ENCODE measurements around the gene VPS13C.

VPS13C gene

DNA sequence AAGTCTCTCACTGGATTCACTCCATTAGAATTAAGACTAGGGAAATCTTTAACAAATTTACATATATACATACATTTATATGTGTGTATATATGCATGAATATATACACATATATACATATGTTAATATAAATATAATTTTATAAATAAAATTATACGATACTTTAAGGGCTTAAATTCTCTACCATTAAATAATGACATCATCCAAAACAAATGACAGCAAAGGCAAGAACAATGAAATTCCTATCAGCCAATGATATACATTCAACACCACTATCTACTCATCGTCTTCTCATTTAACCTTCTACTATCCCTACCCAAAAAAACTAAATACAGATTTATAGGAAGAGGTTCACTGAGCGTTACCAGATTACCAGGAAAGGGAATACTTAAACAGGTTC, 152.0 kb downstream of the VPS13C start:
- Histone ChIP-seq H3K9me3 (ENCODE audit: control insufficient read depth, insufficient read depth, low read length) (no peaks in the 10 kb centered on the region), H3K36me3 (ENCODE audit: control insufficient read depth, insufficient read depth, low read length) (no peaks in the 10 kb centered on the region), H3K27me3 (ENCODE audit: control insufficient read depth, insufficient read depth, low read length) (no peaks in the 10 kb centered on the region; the same call in 1 of the 2 replicates), H3K27ac (ENCODE audit: low read length) (no peak overlapping the region), H3K4me3 (ENCODE audit: low read length) (no peak overlapping the region), H3K4me1 (ENCODE audit: control insufficient read depth, insufficient read depth, low read length) (no peaks in the 10 kb centered on the region)
- WGBS (ENCODE audit: insufficient coverage, insufficient read length), result 100% methylated on average over 1 of the region's 3 CpGs
- DNase-seq (ENCODE audit: low read depth, low spot score), result no peak

DNA sequence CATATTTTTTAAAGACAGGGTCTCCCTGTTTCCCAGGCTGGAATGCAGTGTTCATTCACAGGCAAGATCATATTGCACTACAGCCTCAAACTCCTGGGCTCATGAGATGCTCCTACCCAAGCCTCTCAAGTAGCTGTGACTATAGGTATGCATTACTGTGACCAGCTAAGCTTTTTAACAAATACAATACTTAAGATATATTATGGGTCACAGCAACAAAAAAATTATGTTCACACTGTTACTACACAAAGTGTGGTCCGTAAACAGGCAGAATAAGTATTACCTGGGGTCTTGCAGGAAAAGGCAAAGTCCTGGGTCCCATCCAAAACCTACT, 152.5 kb downstream of the VPS13C start:
- H3K9me3 ChIP-seq (ENCODE audit: control insufficient read depth, insufficient read depth, low read length), result no peaks in the 10 kb centered on the region
- WGBS (ENCODE audit: insufficient coverage, insufficient read length), result no CpG with 5 or more reads among the region's 1 CpG
- no peak overlapping the region for H3K4me3 ChIP-seq (ENCODE audit: low read length)
- H3K36me3 ChIP-seq (ENCODE audit: control insufficient read depth, insufficient read depth, low read length), result no peaks in the 10 kb centered on the region
- H3K4me1 ChIP-seq (ENCODE audit: control insufficient read depth, insufficient read depth, low read length), result no peaks in the 10 kb centered on the region
- no peaks in the 10 kb centered on the region; the same call in 1 of the 2 replicates for H3K27me3 ChIP-seq (ENCODE audit: control insufficient read depth, insufficient read depth, low read length)
- H3K27ac ChIP-seq (ENCODE audit: low read length), result no peak overlapping the region
- no peak for DNase-seq (ENCODE audit: low read depth, low spot score)

DNA sequence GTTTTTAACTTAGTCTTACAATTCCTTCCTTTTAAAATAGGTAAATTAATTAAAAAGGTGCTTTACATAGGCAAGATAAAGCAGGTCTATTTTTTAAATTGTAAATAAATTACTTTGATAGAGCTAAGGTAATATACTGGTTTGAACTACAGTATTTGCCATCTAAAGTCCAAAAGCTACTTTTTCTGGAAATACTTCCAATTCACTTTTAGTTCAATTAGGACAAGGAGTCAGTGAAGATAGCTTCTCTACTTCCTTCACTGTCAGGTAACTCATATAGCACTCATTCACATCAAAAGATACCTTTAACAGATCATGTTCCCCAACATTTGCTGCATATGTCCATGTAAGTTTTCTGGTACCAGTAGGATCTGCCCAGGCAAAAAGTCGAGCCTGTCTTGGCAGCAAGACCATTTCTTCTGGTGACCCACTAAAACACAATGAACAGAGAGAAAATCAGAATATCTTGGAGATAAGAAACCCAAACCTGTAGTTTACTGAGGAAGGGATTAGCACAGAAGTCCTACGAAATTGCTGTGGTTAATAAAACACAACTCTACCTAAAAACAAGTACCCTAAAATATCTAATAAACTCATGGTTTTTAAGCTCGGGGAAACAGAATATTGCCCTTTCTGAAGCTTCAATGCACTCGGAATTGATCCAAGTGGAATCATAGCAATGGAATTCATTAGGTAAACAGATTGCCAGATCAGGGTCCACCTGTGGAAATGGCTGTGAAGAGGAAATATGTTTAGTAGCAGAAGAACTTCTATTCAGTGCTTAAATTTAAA, 153.1 kb downstream of the VPS13C start:
- no peaks in the 10 kb centered on the region for H3K9me3 ChIP-seq (ENCODE audit: control insufficient read depth, insufficient read depth, low read length)
- no peaks in the 10 kb centered on the region for H3K36me3 ChIP-seq (ENCODE audit: control insufficient read depth, insufficient read depth, low read length)
- no CpG with 5 or more reads among the region's 4 CpGs for WGBS (ENCODE audit: insufficient coverage, insufficient read length)
- no peaks in the 10 kb centered on the region; the same call in 1 of the 2 replicates for H3K27me3 ChIP-seq (ENCODE audit: control insufficient read depth, insufficient read depth, low read length)
- H3K27ac ChIP-seq (ENCODE audit: low read length), result no peak overlapping the region
- no peaks in the 10 kb centered on the region for H3K4me1 ChIP-seq (ENCODE audit: control insufficient read depth, insufficient read depth, low read length)
- no peak overlapping the region for H3K4me3 ChIP-seq (ENCODE audit: low read length)
- no peak for DNase-seq (ENCODE audit: low read depth, low spot score)

DNA sequence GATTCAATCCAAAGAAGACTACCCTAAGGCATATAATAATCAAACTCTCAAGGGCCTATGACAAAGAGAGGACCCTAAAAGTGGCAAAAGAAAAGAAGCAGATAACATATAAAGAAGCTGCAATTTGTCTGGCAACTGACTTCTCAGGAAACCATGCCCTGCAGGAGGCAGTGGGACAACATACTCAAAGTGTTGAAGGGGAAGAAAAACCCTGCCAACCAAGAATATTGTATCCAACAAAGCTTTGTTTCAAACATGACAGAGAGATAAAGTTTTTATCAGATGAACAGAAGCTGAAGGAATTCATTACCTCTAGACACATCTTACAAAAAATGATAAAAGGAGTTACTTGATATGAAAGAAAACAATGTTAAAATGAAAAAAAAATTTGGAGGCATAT, 167.1 kb downstream of the VPS13C start:
- H3K4me3 ChIP-seq (ENCODE audit: low read length), result no peak overlapping the region
- no peaks in the 10 kb centered on the region for H3K27me3 ChIP-seq (ENCODE audit: control insufficient read depth, insufficient read depth, low read length)
- no peaks in the 10 kb centered on the region for H3K9me3 ChIP-seq (ENCODE audit: control insufficient read depth, insufficient read depth, low read length)
- H3K27ac ChIP-seq (ENCODE audit: low read length), result no peak overlapping the region
- DNase-seq (ENCODE audit: low read depth, low spot score), result no peak
- H3K4me1 ChIP-seq (ENCODE audit: control insufficient read depth, insufficient read depth, low read length), result 0 out of 2 replicates have a peak, but pooled peaks cover 1% of the 10 kb centered on the region
- no peaks in the 10 kb centered on the region for H3K36me3 ChIP-seq (ENCODE audit: control insufficient read depth, insufficient read depth, low read length)

DNA sequence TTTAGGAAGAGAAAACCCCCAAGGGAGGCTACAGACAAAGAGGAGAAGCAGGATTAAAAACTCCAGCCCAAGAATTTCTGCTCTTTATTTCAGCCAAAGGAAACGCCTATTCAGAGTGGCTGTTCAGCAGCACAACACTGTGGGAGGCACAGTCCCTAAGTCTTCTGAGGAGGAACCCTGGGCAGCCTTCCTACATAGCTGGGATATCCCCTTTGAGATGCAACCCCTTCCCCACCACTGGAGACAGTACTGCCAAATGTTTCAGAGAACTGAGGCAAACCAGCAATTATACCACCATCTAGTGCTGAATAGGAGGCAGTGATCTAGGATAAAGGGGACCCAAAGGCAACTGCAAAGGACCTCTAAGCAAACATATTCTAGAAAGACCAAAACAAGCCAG, 168.1 kb downstream of the VPS13C start:
- DNase-seq (ENCODE audit: low read depth, low spot score), result no peak
- no peak overlapping the region for H3K4me3 ChIP-seq (ENCODE audit: low read length)
- WGBS (ENCODE audit: insufficient coverage, insufficient read length), result no CpG with 5 or more reads among the region's 1 CpG
- no peaks in the 10 kb centered on the region for H3K36me3 ChIP-seq (ENCODE audit: control insufficient read depth, insufficient read depth, low read length)
- no peaks in the 10 kb centered on the region for H3K27me3 ChIP-seq (ENCODE audit: control insufficient read depth, insufficient read depth, low read length)
- no peaks in the 10 kb centered on the region for H3K9me3 ChIP-seq (ENCODE audit: control insufficient read depth, insufficient read depth, low read length)
- no peak overlapping the region for H3K27ac ChIP-seq (ENCODE audit: low read length)
- H3K4me1 ChIP-seq (ENCODE audit: control insufficient read depth, insufficient read depth, low read length), result 0 out of 2 replicates have a peak, but pooled peaks cover 1% of the 10 kb centered on the region

DNA sequence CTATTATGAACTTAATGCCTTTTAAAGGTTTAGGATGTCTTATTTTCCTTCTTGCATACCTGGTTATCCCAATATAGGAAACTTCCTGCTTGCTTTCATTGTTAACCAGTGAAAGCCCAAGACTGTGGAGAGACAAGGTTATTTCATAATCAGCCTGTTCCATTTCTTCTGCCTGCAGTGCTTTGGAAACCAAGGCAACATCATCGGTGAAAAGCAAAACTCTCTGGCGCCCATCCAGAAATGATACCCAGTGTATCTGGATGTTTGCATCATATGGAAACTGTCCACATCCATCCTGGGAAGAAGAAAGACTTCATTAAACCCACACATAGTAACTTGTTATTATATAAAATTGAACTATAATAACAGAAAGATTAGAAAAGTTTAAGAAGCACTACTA, 170.1 kb downstream of the VPS13C start:
- Histone ChIP-seq H3K27me3 (ENCODE audit: control insufficient read depth, insufficient read depth, low read length) (no peaks in the 10 kb centered on the region), H3K27ac (ENCODE audit: low read length) (no peak overlapping the region), H3K4me3 (ENCODE audit: low read length) (no peak overlapping the region), H3K4me1 (ENCODE audit: control insufficient read depth, insufficient read depth, low read length) (0 out of 2 replicates have a peak, but pooled peaks cover 1% of the 10 kb centered on the region), H3K9me3 (ENCODE audit: control insufficient read depth, insufficient read depth, low read length) (no peaks in the 10 kb centered on the region), H3K36me3 (ENCODE audit: control insufficient read depth, insufficient read depth, low read length) (no peaks in the 10 kb centered on the region)
- no peak for DNase-seq (ENCODE audit: low read depth, low spot score)
- WGBS (ENCODE audit: insufficient coverage, insufficient read length), result no CpG with 5 or more reads among the region's 2 CpGs

DNA sequence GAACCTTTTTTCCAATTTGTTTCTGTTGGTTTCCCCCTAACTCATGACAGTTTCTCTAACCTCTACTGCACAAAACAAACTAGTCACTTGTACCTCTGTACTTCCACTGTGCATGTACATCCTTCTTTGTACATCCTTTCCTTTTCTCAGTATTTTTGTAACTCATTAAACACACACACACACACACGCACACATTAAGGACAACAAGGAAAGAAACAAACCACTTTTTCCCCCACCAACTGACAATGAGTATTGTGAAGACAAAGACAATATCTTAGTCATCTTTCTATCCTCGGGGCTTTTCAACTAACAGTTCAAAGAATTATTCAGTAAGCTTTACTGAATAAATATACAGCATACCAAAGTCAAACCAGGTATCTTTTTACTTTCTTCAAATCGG, 170.5 kb downstream of the VPS13C start:
- H3K27me3 ChIP-seq (ENCODE audit: control insufficient read depth, insufficient read depth, low read length), result no peaks in the 10 kb centered on the region
- no peaks in the 10 kb centered on the region for H3K36me3 ChIP-seq (ENCODE audit: control insufficient read depth, insufficient read depth, low read length)
- H3K4me3 ChIP-seq (ENCODE audit: low read length), result no peak overlapping the region
- 0 out of 2 replicates have a peak, but pooled peaks cover 1% of the 10 kb centered on the region for H3K4me1 ChIP-seq (ENCODE audit: control insufficient read depth, insufficient read depth, low read length)
- no peak overlapping the region for H3K27ac ChIP-seq (ENCODE audit: low read length)
- no peak for DNase-seq (ENCODE audit: low read depth, low spot score)
- no CpG with 5 or more reads among the region's 3 CpGs for WGBS (ENCODE audit: insufficient coverage, insufficient read length)
- H3K9me3 ChIP-seq (ENCODE audit: control insufficient read depth, insufficient read depth, low read length), result no peaks in the 10 kb centered on the region

DNA sequence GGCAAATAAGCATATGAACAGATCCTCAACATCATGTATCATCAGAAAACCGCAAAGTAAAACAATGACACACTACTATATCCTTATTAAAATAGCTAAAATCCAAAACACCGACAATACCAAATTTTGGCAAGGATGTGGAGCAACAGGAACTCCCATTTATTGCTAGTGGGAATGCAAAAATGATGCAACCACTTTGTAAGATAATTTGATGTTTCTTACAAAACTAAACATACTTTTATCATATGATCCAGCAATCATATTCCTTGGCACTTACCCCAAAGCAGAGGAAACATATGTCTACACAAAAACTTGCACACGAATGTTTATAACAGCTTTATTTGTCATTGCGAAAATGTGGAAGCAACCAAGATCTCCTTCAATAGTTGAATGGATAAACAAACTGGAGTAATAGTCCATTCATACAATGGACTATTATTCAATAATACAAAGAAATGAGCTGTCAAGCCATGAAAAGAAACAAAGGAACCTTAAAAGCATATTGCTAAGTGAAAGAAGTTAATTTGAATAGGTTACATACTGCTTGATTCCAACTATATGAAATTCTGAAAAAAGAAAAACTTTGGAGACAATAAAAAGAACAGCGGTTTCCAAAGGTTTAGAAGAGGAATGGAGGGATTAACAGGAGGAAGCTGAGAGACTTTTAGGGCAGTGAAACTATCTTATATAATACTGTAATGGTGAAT, 172.0 kb downstream of the VPS13C start:
- Histone ChIP-seq H3K27ac (ENCODE audit: low read length) (no peak overlapping the region), H3K9me3 (ENCODE audit: control insufficient read depth, insufficient read depth, low read length) (no peaks in the 10 kb centered on the region), H3K27me3 (ENCODE audit: control insufficient read depth, insufficient read depth, low read length) (no peaks in the 10 kb centered on the region), H3K4me1 (ENCODE audit: control insufficient read depth, insufficient read depth, low read length) (0 out of 2 replicates have a peak, but pooled peaks cover 1% of the 10 kb centered on the region), H3K36me3 (ENCODE audit: control insufficient read depth, insufficient read depth, low read length) (no peaks in the 10 kb centered on the region), H3K4me3 (ENCODE audit: low read length) (no peak overlapping the region)
- no peak for DNase-seq (ENCODE audit: low read depth, low spot score)
- WGBS (ENCODE audit: insufficient coverage, insufficient read length), result no CpG with 5 or more reads among the region's 5 CpGs

DNA sequence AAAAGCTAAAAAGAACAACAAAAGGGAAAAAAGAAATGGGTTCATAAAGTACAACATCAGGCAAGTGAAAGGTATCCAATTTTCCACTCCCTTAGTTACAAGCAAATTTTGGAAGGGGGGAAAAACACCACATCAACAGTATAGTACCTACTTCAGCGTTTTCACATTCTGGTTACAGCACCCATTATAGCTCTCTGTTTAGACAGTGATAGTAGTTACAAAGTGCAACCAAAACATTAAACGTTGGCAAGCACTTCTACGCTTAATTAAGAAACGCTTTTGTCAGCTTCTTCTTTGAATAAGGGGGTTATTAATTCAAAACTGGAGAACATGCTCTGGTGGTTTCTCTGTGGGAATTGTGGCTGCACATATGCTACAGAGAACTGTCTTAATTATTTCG, 180.2 kb downstream of the VPS13C start:
- 100% methylated on average over 1 of the region's 5 CpGs for WGBS (ENCODE audit: insufficient coverage, insufficient read length)
- H3K4me3 ChIP-seq (ENCODE audit: low read length), result no peak overlapping the region

DNA sequence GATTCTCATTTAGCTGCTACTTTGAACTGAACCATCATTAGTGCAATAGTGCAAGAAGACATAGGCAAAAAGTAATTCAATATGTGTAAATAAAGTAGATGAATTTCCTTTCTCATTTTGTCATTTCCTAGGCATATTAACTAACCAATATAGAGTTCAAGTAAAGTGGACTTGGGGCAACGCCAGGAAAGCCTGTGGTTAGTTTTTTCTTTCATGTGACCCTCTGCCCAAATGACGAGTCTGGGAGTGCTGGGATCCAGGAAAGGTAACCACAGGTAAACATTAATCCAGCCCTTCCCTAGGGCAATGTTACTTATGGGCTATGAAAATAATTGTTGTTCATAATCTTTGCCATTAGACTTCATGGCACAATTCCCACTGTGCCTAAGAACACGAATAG, 181.0 kb downstream of the VPS13C start:
- Histone ChIP-seq H3K4me3 (ENCODE audit: low read length) (no peak overlapping the region), H3K4me1 (ENCODE audit: control insufficient read depth, insufficient read depth, low read length) (no peaks in the 10 kb centered on the region), H3K27ac (ENCODE audit: low read length) (no peak overlapping the region), H3K9me3 (ENCODE audit: control insufficient read depth, insufficient read depth, low read length) (no peaks in the 10 kb centered on the region), H3K27me3 (ENCODE audit: control insufficient read depth, insufficient read depth, low read length) (no peaks in the 10 kb centered on the region), H3K36me3 (ENCODE audit: control insufficient read depth, insufficient read depth, low read length) (no peaks in the 10 kb centered on the region)
- DNase-seq (ENCODE audit: low read depth, low spot score), result no peak
- no CpG with 5 or more reads among the region's 3 CpGs for WGBS (ENCODE audit: insufficient coverage, insufficient read length)

More for the DNA sequence above, 180.2 kb downstream of the VPS13C start:
- no peak for DNase-seq (ENCODE audit: low read depth, low spot score)
- Histone ChIP-seq H3K9me3 (ENCODE audit: control insufficient read depth, insufficient read depth, low read length) (no peaks in the 10 kb centered on the region), H3K27ac (ENCODE audit: low read length) (no peak overlapping the region), H3K4me1 (ENCODE audit: control insufficient read depth, insufficient read depth, low read length) (no peaks in the 10 kb centered on the region), H3K36me3 (ENCODE audit: control insufficient read depth, insufficient read depth, low read length) (no peaks in the 10 kb centered on the region), H3K27me3 (ENCODE audit: control insufficient read depth, insufficient read depth, low read length) (no peaks in the 10 kb centered on the region)
